Hepatocyte (in vitro differentiated cells): ENCODE results near the gene SPTSSA. TPM values are rescaled to one million over a fixed set of nuclear protein-coding genes. Genes with fewer than 3 reads are reported as not detected.

Experiments
- DNase-seq: peaks from one replicate; pipeline ENCODE4 v3.0.0-alpha.2; 2016; ENCODE audit warnings: low spot score
- H2AFZ ChIP-seq: fragments of 200-600 bp; sonication (generic); 2 replicates; pipeline ENCODE4 v1.6.0; 2016; ENCODE audit warnings: antibody characterized with exemption, mild to moderate bottlenecking
- H3K27ac ChIP-seq: fragments of 200-600 bp; sonication (generic); 2 replicates; pipeline ENCODE4 v1.5.1; 2016; ENCODE audit warnings: mild to moderate bottlenecking
- H3K27me3 ChIP-seq: fragments of 200-600 bp; sonication (generic); 2 replicates; pipeline ENCODE4 v1.6.1; 2016
- H3K36me3 ChIP-seq: fragments of 200-600 bp; sonication (generic); replicated peaks from 2 replicates; pipeline ENCODE4 v1.5.1; 2016; ENCODE audit warnings: low read depth; ENCODE audit not compliant: insufficient read depth
- H3K4me1 ChIP-seq: fragments of 200-600 bp; sonication (generic); 2 replicates; pipeline ENCODE4 v1.5.1; 2016; ENCODE audit warnings: mild to moderate bottlenecking, moderate library complexity; ENCODE audit not compliant: insufficient read depth
- H3K4me2 ChIP-seq: fragments of 200-600 bp; sonication (generic); 2 replicates; pipeline ENCODE4 v1.6.0; 2016
- H3K4me3 ChIP-seq: fragments of 200-600 bp; sonication (generic); 2 replicates; pipeline ENCODE4 v1.5.1; 2016; ENCODE audit warnings: mild to moderate bottlenecking
- H3K79me2 ChIP-seq: fragments of 200-600 bp; sonication (generic); 2 replicates; pipeline ENCODE4 v1.6.0; 2017; ENCODE audit warnings: mild to moderate bottlenecking
- H3K9me2 ChIP-seq: fragments of 200-600 bp; sonication (generic); replicated peaks from 2 replicates; pipeline ENCODE4 v1.6.0; 2017; ENCODE audit warnings: mild to moderate bottlenecking; ENCODE audit not compliant: insufficient read depth
- H3K9me3 ChIP-seq: fragments of 200-600 bp; sonication (generic); 2 replicates; pipeline ENCODE4 v1.5.1; 2016; ENCODE audit warnings: low read depth, mild to moderate bottlenecking
- H4K20me1 ChIP-seq: fragments of 200-600 bp; sonication (generic); 2 replicates; pipeline ENCODE4 v1.6.0; 2016; ENCODE audit warnings: mild to moderate bottlenecking; ENCODE audit not compliant: insufficient read depth, poor library complexity, severe bottlenecking
- CTCF ChIP-seq: fragments of 200-600 bp; sonication (generic); IDR thresholded peaks from 2 replicates; pipeline ENCODE4 v1.5.1; 2016; ENCODE audit warnings: antibody characterized with exemption, mild to moderate bottlenecking; ENCODE audit not compliant: poor library complexity
- EZH2 ChIP-seq: fragments of 200-600 bp; sonication (generic); IDR thresholded peaks from 2 replicates; pipeline ENCODE4 v1.6.1; 2016; ENCODE audit warnings: antibody characterized with exemption, mild to moderate bottlenecking, borderline replicate concordance
- EZH2phosphoT487 ChIP-seq: fragments of 200-600 bp; sonication (generic); IDR thresholded peaks from one replicate; pipeline ENCODE4 v1.6.1; 2018; ENCODE audit warnings: antibody characterized with exemption, mild to moderate bottlenecking, low read depth, moderate library complexity; ENCODE audit not compliant: unreplicated experiment, severe bottlenecking
- WGBS: methylation state at CpG from one replicate; pipeline ENCODE4 v1.1.6; 2016; ENCODE audit warnings: low lambda C conversion rate; ENCODE audit errors: missing lambda C conversion rate; 5-methylcytosine and 5-hydroxymethylcytosine counted together
- polyA plus RNA-seq: library from polyadenylated mRNA; unstranded; fragments of >200 nt; fragmentation: Nextera tagmentation; extraction: Ambion mirVana; gene quantifications from 2 replicates; pipeline ENCODE4 v1.2.1, GENCODE V29; 2016
- total RNA-seq: library from RNA; depleted of rRNA; stranded (reverse); fragments of >200 nt; gene quantifications from 2 replicates; pipeline ENCODE4 v1.2.3, GENCODE V29; 2014

Gene SPTSSA
- total and polyA plus RNA-seq, 2 experiments from 2014 or later, result 33.4 to 42.8 TPM

- H3K4me1 ChIP-seq, result no peaks in the 10 kb centered on the region
- no peaks in the 10 kb centered on the region for H3K27me3 ChIP-seq
- no peak overlapping the region for H3K27ac ChIP-seq
- TF ChIP-seq EZH2 (no peak), CTCF (no peak), EZH2phosphoT487 (no peak)
- H3K9me2 ChIP-seq, result no peaks in the 10 kb centered on the region
- no peak for DNase-seq
- no peak overlapping the region for H3K4me3 ChIP-seq
- no peaks in the 10 kb centered on the region for H4K20me1 ChIP-seq
- 92% methylated on average over 1 of the region's 1 CpG for WGBS
- no peak overlapping the region for H2AFZ ChIP-seq
- H3K4me2 ChIP-seq, result no peak overlapping the region
- H3K79me2 ChIP-seq, result no peaks in the 10 kb centered on the region
- no peaks in the 10 kb centered on the region for H3K9me3 ChIP-seq
- H3K36me3 ChIP-seq, result no peaks in the 10 kb centered on the region
Measured at GRCh38 chr14:34407951-34408350, 54.1 kb downstream of the SPTSSA start.

DNA sequence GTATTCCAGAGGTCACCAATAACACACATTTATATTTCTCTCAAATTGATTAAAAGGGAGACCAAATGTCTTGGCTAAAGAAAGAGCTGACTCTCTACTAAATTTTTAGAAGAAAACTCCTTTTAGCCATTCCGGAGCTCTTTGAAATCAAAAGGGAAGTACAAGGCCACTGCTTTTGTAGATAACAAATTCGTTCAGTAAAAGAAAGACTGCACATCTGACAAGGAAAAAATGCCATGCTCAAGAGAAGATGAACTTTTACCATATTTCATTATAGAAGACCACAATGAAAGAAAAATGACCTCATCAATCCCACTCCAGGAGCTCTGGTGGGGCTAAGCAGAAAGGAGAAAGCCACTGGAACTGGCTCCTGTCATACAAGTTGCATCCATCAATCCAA, 57.6 kb downstream of the SPTSSA start:
- Histone ChIP-seq H3K79me2 (no peaks in the 10 kb centered on the region), H3K4me2 (no peak overlapping the region), H4K20me1 (no peaks in the 10 kb centered on the region), H3K9me2 (no peaks in the 10 kb centered on the region), H3K4me1 (no peaks in the 10 kb centered on the region), H3K9me3 (no peaks in the 10 kb centered on the region), H3K36me3 (no peaks in the 10 kb centered on the region), H2AFZ (no peak overlapping the region), H3K27me3 (no peaks in the 10 kb centered on the region), H3K4me3 (no peak overlapping the region), H3K27ac (no peak overlapping the region)
- DNase-seq, result no peak
- WGBS, result 66% methylated on average over 2 of the region's 2 CpGs
- TF ChIP-seq EZH2phosphoT487 (no peak), EZH2 (no peak)

DNA sequence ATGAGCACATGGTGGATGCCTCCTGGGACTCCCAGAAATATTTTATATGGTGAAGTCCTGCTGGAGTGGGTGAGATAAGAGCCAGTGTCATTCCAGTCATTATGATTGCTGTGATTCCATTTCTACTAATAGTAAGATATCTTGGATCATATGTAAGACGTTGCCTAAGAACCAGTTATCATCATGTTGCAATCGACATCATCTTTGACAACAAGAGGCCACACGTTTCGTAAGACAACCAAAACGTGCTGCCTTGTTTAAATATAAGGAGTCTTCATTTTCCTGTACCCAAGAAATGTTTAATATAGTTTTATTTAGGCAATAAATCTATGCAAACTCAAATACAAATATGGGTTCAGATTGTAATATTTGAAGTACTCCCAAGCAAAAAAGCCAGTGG, 58.4 kb downstream of the SPTSSA start:
- no peaks in the 10 kb centered on the region for H3K79me2 ChIP-seq
- 83% methylated on average over 5 of the region's 5 CpGs for WGBS
- no peaks in the 10 kb centered on the region for H3K9me2 ChIP-seq

GRCh38 chr14:34398024-34398423, 64.0 kb downstream of the SPTSSA start:
- Histone ChIP-seq H3K9me3 (no peaks in the 10 kb centered on the region), H3K4me2 (no peak overlapping the region), H3K4me1 (no peaks in the 10 kb centered on the region), H3K36me3 (no peaks in the 10 kb centered on the region), H3K79me2 (no peaks in the 10 kb centered on the region), H3K27me3 (no peaks in the 10 kb centered on the region), H3K27ac (no peak overlapping the region), H3K9me2 (no peaks in the 10 kb centered on the region), H4K20me1 (no peaks in the 10 kb centered on the region), H2AFZ (no peak overlapping the region), H3K4me3 (no peak overlapping the region)
- WGBS, result 63% methylated on average over 3 of the region's 3 CpGs
- DNase-seq, result no peak
- no peak for TF ChIP-seq EZH2phosphoT487
- TF ChIP-seq EZH2, result no peak
- no peak for TF ChIP-seq CTCF

More for the DNA sequence above, 58.4 kb downstream of the SPTSSA start:
- no peak overlapping the region for H3K4me3 ChIP-seq
- no peak for TF ChIP-seq EZH2phosphoT487
- H3K4me1 ChIP-seq, result no peaks in the 10 kb centered on the region
- H3K36me3 ChIP-seq, result no peaks in the 10 kb centered on the region
- no peak overlapping the region for H3K4me2 ChIP-seq
- DNase-seq, result no peak
- H2AFZ ChIP-seq, result no peak overlapping the region
- no peak overlapping the region for H3K27ac ChIP-seq
- no peaks in the 10 kb centered on the region for H4K20me1 ChIP-seq
- H3K27me3 ChIP-seq, result no peaks in the 10 kb centered on the region
- no peaks in the 10 kb centered on the region for H3K9me3 ChIP-seq
